ENCODE data around the gene SUN5.
"Not testable (repeated sequence)": the region's sequence is repeated elsewhere in the genome, so short reads cannot be mapped to it uniquely, and the experiment has no call there.

Gene SUN5

GRCh38 chr20:33004141-33004751 lies at the start of gene SUN5:
SUN5 (minus strand) TSS chr20:33004433; CDS start chr20:33004340, 93 bp downstream.
- DNase-seq: no peak

GRCh38 chr20:33053291-33054106 lies 49.3 kb upstream of the SUN5 start, which contains the start of gene BPIFB3:
BPIFB3 (plus strand) TSS chr20:33053903; CDS start chr20:33055436, 1,533 bp downstream.
- DNase-seq: no peak

- no peak for DNase-seq
Observed at GRCh38 chr20:33051333-33051732, 47.1 kb upstream of the SUN5 start.

- DNase-seq: no peak
Observed at GRCh38 chr20:33046412-33046811, 42.2 kb upstream of the SUN5 start.

GRCh38 chr20:33045129-33045721 lies 41.0 kb upstream of the SUN5 start:
- DNase-seq: not testable (repeated sequence)

- DNase-seq: no peak
Observed at GRCh38 chr20:33043731-33044181, 39.5 kb upstream of the SUN5 start.

GRCh38 chr20:33042983-33043730 lies 38.9 kb upstream of the SUN5 start:
- no peak for DNase-seq

- DNase-seq: no peak
Observed at GRCh38 chr20:33042430-33042829, 38.2 kb upstream of the SUN5 start.

GRCh38 chr20:33038243-33038642 lies 34.0 kb upstream of the SUN5 start:
- no peak for DNase-seq

- DNase-seq: no peak
Observed at GRCh38 chr20:33037456-33037855, 33.2 kb upstream of the SUN5 start.

GRCh38 chr20:33034901-33035492 lies 30.8 kb upstream of the SUN5 start:
- DNase-seq: no peak

- DNase-seq: no peak
Observed at GRCh38 chr20:33034115-33034514, 29.9 kb upstream of the SUN5 start.

- DNase-seq: no peak
Observed at GRCh38 chr20:33033381-33033780, 29.1 kb upstream of the SUN5 start.

- DNase-seq: no peak
Observed at GRCh38 chr20:33032555-33032954, 28.3 kb upstream of the SUN5 start.

- DNase-seq: no peak
Observed at GRCh38 chr20:33031531-33031930, 27.3 kb upstream of the SUN5 start, which contains the start of gene BPIFB6. BPIFB6 (plus strand) TSS chr20:33031648; CDS start chr20:33031648, 0 bp downstream.

- DNase-seq: no peak
Observed at GRCh38 chr20:33030569-33030968, 26.3 kb upstream of the SUN5 start.

GRCh38 chr20:33030076-33030475 lies 25.8 kb upstream of the SUN5 start:
- no peak for DNase-seq

- DNase-seq: no peak
Observed at GRCh38 chr20:33028875-33029274, 24.6 kb upstream of the SUN5 start.

- DNase-seq: no peak
Observed at GRCh38 chr20:33027769-33028751, 23.8 kb upstream of the SUN5 start.

GRCh38 chr20:33026779-33027759 lies 22.8 kb upstream of the SUN5 start:
- no peak for DNase-seq

Measured in activated T-cell treated with anti-CD3 and anti-CD28 coated beads for 4 hours (primary cell).